GM18519 (cell line): ENCODE data around the gene HIRIP3.
"Not testable (repeated sequence)": the region's sequence is repeated elsewhere in the genome, so short reads cannot be mapped to it uniquely, and the experiment has no call there.

ENCODE experiments used
- ATAC-seq: cut with Tn5 transposase; IDR thresholded peaks from one replicate; pipeline ENCODE4 v1.9.1; 2021; ENCODE audit warnings: mild to moderate bottlenecking, moderate library complexity; ENCODE audit not compliant: unreplicated experiment, low FRiP score

Gene HIRIP3

DNA sequence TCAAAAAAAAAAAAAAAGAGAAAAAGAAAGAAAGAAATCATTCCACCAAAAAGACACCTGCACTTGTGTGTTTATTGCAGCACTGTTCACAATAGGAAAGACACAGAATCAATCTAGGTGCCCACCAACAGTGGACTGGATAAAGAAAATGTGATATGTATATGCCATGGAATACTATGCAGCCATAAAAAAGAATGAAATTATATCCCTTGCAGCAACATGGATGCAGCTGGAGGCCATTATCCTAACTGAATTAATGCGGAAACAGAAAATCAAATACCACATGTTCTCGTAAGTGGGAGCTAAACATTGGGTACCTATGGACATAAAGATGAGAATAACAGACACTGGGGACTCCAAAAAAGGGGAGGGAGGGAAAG, 21.9 kb upstream of the HIRIP3 start:
- ATAC-seq, result no peak

GRCh38 chr16:30016555-30017276, 21.3 kb upstream of the HIRIP3 start:
- no peak for ATAC-seq

DNA sequence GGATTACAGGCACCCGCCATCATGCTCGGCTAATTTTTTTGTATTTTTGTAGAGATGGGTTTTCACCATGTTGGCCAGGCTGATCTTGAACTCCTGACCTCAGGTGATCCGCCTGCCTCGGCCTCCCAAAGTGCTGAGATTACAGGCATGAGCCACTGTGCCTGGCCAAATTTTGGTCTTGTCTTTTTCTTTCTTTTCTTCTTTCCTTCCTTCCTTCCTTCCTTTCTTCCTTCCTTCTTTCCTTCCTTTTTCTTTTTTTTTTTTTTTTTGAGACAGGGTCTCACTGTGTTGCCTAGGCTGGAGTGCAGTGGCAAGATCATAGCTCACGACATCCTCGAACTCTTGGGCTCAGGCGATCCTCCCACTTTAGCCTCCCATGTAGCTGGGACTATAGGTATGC, 20.0 kb upstream of the HIRIP3 start:
- ATAC-seq, result not testable (repeated sequence)

GRCh38 chr16:30012598-30012997, 17.2 kb upstream of the HIRIP3 start:
- not testable (repeated sequence) for ATAC-seq

DNA sequence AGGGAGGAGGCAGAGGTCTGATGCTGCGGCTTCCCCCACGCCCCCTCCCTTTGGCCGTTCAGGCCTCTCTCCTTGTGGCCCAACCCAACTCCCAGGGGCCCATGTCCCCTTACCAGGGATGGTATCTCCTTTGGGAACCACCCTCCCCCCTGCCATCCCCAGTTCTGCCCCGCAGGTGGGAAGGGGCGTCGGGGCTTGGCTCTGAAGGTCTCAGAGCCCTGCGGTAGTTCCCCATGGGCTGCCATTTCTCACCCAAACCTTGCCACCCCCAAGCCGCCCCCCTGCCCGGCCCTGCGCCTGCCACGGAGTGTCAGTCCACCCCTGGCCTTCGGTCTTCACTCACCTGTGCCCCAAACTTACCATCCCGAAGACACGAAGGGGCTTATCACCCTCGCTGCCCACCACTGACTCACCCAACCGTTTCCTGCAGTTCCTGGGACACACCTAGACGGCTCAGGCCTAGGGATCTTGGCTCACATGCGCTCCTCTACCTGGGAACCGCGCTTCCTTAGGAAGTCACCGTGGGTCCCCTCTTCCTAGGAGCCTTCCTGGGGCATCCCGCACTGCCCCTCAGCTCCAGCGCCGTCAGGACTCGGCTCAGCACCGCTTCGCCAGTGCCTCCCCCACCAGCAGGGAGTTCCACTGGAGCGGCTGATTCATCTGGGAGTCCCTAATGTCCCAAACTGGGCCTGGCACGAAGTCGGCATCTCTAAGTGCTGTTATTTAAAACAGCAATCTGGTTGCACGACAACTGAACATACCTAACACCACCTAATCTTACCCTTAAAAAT, 16.5 kb upstream of the HIRIP3 start:
- no peak for ATAC-seq

DNA sequence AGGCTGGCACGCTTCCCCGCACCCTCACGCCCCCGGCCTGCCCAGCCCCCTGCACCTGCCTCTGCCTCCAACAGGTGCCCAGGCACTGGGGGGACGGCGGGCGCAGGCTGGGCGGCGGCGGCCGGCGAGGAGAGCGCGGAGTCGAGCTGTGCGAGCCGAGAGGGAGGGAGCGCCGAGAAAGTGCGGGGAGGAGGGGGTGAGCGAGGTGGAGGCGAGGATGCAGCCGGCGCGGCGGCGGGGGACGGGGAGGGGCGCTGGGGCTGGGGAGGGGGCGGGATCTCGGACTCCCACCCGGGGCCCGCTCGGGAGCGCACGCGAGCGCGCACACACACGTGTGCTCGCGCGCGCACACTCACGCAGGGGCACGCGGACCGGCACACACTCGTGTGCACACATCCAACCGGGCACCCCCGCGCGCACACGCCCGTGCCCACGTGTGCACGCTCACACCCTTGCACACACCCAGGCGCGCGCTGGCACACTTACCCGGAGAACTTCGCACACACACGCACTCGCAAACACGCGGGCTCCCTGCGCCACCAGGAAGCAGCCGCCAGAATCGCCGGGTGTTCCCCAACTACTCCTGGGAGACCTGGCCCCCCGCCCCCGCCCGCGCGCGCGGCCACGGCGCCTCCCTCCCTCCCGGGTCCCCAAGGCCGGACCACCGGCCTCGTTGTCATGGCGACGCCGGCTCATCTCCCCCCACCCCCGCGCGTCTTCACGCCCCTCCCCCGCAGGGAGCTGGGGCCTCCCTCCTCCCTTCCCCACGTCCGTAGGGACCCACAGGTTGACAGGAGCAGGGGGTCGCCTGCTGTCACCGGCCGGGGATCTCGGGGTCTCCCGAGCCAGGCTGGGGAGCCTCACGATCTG, 15.7 kb upstream of the HIRIP3 start, which contains the start of gene DOC2A:
Gene DOC2A, minus strand, starts transcription at position 184 of the 870 bp plus-strand sequence. CDS start 805 bp downstream, outside the sequence.
- ATAC-seq, result no peak

- no peak for ATAC-seq
Observed at GRCh38 chr16:30009990-30010843, 14.8 kb upstream of the HIRIP3 start.

DNA sequence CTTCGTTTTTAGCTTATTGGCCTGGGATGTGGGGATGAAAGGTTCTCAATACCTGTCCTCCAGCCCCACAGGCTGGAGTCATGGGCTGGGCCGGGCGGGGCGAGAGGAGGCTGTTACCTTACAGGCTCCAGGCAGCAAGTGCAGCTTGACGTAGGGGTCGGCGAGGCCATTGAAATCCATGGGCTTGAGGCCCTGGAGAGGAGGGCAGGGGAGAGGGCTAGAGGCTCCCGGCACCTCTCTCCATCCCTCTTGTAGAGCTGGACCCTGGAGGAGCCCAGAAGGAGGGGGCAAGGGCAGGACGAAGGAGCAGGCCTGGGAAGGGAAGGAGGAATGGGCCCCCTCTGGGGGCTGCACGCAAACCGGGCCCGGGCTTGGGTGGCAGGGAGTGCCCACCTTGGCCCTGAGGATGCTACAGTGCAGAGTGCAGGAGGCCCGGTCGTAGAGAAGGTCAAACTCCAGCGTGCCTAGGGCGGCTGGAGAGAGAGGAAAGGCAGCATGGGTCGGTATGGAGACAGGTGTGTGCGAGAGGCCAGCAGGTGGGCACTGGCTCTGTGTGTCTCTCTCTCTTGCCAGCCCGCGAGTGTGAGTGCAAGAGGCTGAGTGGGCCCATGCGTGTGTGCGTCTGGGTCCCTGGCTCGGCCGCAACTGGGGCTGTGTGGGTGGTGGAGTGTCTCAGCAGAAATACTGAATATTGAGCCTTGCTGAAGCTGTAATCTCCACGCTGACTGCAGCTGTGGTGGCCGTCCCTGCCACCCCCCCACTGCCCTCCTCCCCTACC, 13.9 kb upstream of the HIRIP3 start:
- no peak for ATAC-seq

GRCh38 chr16:30007378-30007895, 12.0 kb upstream of the HIRIP3 start:
- ATAC-seq, result no peak

GRCh38 chr16:30006659-30007377, 11.4 kb upstream of the HIRIP3 start:
- ATAC-seq, result no peak

GRCh38 chr16:30006095-30006473, 10.7 kb upstream of the HIRIP3 start:
- ATAC-seq, result no peak

- ATAC-seq, result no peak
Observed at GRCh38 chr16:30005341-30006094, 10.1 kb upstream of the HIRIP3 start.

- no peak for ATAC-seq
Observed at GRCh38 chr16:30004811-30005242, 9.4 kb upstream of the HIRIP3 start.

- ATAC-seq, result no peak
Observed at GRCh38 chr16:30004424-30004776, 9.0 kb upstream of the HIRIP3 start.

GRCh38 chr16:30003670-30004423, 8.4 kb upstream of the HIRIP3 start:
- no peak for ATAC-seq

- ATAC-seq, result no peak
Observed at GRCh38 chr16:30002614-30003346, 7.4 kb upstream of the HIRIP3 start.
